IPS DF 4.7 (cell line): ENCODE measurements around the gene GFOD2.

Experiments used
- DNase-seq: peaks from one replicate; pipeline ENCODE4 v3.0.0-alpha.2; 2013; ENCODE audit warnings: low spot score; ENCODE audit errors: extremely low read depth

The GFOD2 gene

GRCh38 chr16:67660564-67661028, 58.5 kb downstream of the GFOD2 start, which contains the start of gene PARD6A:
PARD6A (plus strand) TSS chr16:67660960; CDS start chr16:67661039, 79 bp downstream.
- no peak for DNase-seq

DNA sequence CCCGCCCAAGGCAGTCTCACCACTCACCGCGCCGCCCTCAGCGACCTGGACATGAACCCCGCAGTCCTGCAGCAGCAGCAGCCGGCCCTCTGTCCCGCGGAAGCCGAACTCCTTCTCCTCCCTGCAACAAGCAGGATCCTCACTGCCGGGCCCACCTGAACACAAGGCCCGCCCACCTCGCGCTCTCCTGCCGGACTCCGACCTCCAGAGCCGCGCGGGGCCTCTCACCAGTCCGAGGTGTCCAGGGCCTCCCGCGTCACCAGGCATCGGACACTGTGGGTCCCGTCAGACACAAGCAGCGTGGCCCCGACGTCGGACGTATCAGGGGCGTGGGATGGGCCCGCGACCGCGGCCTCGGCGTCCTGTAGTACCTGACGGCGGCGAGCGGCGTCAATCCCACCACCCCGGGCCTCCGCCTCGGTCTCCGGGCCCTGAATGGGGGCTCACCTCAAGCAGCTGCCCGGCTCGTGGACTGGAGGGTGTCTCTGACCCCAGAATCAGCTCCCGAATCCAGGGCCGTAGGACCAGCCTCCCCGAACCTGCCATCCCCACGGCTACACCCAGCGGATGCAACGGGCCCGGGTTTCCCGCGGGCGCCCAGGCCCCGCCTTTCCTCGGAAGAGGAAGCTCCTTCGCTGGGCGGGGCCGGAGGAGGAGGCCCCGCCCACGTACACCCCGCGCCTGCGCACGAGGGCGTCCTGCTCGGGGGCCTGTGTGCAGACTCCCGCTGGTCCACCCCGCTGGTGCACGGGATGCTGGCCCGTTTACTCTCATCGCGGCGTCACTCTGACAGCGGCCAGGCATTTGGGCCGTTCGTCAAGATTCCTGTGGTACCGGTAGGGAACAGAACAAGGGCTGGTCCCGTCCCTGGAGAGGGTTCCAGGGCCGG, 59.2 kb downstream of the GFOD2 start, which contains the start of gene ACD:
Gene ACD, minus strand, starts transcription at position 586 of the 889 bp plus-strand sequence. Its CDS starts 40 bp downstream, at position 546.
- no peak for DNase-seq

DNA sequence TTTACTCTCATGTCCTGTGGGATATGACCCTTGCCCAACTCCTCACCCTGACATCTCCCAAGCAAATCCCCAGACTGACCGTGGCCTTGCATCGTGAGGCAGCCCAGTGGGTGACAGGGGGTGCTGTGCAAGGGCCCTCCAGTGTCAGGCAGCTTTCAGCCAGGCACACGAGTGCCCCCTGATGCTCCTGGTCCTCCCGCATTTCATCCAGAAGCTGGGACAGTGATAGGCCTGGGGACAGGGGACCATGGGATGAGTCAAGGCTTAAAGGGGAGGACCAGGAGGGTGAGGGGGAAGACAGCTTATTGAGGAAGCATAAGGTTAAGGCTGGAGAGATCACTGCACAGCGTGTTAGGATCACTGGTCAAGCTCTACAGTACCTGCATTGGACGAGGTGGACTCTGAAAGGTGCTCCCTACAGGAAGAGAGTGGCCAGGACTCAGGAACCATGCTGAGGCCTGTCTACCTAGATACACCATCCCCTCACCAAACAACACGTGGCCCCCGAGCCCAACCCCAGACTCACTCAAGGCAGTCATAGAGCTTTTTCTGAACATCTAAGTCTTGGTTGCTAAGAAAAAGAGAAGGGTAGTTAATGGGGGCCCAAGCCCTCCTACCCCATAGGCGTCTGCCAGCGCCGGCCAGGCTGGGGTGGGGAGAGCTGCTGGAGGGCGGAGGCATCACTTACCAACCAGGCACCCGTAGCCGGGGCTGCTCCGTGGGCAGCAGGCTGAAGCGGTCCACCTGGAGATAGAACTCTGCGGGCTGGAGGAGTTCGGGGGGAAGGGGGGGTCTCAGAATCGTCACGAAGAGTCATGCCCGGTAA, 60.1 kb downstream of the GFOD2 start:
- DNase-seq, result no peak

DNA sequence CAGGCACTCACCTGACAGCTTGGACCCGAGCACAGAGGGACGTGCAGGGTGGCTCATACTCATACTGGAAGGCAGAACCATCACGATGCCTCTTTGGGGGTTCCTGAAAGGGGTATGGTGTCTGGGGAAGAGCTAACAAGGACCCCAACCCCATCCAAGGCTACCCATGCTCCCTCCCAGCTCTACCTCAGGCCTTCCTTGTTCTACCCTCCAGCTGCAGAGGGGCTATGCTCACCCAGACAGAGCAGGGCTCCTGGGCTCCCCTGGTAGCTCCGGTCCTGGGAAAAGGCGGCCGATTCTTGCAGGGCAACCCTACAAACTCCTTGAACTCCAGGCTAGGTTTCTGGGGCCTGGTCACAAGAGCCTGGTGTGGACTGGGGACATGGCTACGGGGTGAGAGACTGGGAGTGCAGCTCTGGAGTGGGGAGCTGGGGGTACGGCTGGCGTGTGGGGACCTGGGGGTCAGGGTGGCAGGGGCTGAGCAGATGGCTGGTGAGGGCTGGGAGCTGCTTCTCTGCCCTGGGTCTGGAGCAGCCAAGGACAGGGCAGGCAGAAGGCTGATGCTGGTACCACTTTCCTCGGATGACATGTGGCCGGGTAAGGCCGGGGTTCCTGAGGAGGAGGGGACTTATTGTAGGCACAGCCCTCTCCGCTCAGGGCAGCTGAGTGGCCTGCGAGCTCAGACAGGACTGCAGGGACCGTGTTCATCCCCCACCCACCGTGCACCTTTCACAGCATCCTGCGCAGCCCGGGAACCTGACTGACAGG, 61.2 kb downstream of the GFOD2 start:
- DNase-seq, result no peak

GRCh38 chr16:67657017-67657608, 62.0 kb downstream of the GFOD2 start:
- DNase-seq, result no peak

- no peak for DNase-seq
Measured at GRCh38 chr16:67656344-67657016, 62.6 kb downstream of the GFOD2 start.

DNA sequence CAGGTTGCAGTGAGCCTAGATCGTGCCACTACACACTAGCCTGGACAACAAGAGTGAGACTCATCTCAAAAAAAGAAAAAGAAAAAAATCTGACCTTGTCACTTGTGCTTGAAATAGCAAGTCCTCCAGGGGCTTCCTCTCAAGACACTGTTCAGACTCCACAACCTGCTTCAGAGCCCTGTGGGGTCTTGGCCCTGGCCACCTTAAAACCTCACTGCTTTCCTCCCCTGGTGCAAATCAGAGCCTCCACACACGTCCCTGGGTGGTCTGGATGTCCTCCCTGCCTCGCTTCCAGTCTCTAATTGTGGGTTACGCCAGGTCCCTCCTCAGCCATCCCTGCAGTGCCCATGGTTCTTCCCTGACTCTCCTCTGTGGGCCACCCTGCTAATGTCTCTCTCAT, 63.8 kb downstream of the GFOD2 start:
- no peak for DNase-seq

DNA sequence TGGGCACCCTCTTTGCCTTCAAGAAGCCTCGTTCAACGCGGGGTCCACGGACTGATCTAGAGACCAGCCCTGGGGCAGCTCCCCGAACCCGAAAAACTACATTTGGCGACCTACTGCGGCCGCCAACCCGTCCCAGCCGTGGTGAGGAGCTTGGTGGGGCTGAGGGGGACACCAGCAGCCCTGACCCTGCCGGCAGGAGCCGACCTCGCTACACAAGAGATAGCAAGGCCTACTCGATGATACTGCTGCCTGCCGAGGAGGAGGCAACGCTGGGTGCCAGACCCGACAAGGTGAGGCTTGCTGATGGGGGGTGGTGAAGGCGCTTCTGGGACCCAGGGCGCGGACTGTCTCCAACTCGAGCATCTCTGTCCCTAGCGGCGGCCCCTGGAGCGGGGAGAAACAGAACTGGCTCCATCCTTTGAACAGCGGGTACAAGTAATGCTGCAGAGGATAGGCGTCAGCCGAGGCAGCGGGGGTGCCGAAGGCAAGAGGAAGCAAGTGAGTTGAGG, 64.7 kb downstream of the GFOD2 start:
- DNase-seq, result no peak

DNA sequence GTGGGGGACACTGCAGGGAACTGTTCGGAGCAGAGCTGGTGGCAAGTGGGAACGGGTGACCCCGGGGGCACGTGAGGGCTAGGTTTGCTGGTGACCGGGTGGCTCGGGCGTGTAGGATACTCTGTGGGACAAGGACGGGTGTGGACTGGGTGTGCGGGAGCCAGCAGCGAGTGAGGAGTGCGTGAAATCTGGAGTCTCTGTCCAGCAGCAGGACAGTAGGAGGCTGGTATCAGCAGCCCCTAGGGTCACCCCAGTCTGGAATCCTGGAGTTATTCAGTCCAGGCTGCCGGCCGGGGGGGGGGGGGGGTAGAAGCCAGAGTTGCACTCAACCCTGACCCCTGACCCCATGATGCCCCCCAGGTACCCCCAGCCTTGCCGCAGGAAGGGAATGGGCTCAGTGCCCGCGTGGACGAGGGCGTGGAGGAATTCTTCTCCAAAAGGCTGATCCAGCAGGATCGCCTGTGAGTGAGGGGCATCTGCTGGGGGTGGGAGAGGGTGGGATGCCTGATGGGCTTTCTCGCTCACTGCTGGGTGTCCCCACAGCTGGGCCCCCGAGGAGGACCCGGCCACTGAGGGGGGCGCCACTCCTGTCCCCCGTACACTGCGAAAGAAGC, 65.2 kb downstream of the GFOD2 start:
- DNase-seq, result no peak

DNA sequence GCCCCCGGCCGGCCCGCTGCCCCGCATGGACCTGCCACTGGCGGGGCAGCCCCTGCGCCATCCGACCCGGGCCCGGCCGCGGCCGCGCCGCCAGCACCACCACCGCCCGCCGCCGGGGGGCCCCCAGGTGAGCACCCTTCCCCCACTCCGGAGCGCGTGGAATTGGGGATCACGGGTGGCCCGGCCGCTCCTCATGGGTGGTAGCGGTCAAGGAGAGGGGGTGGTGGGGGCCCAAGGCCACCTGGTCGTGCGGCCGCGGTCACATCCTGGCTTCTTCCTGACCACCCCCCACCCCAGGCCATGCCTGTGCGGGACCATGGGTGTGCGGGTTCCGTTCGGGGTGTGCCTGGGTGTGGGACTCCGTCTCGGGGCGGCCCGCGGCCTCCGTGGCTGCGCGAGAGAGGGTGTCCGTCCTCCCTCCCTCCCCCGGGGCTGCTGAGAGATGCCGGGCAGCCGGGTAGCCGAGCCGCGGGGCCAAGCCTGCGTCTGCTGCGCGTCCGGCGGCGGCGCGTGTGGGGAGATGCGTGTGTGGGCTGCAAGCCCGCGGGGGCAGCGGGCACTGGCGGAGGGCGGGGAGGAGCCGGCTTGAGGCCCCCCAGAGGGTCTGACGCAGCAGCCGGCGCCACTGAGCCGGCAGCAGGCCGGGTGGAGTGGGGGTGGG, 65.9 kb downstream of the GFOD2 start:
- no peak for DNase-seq

DNA sequence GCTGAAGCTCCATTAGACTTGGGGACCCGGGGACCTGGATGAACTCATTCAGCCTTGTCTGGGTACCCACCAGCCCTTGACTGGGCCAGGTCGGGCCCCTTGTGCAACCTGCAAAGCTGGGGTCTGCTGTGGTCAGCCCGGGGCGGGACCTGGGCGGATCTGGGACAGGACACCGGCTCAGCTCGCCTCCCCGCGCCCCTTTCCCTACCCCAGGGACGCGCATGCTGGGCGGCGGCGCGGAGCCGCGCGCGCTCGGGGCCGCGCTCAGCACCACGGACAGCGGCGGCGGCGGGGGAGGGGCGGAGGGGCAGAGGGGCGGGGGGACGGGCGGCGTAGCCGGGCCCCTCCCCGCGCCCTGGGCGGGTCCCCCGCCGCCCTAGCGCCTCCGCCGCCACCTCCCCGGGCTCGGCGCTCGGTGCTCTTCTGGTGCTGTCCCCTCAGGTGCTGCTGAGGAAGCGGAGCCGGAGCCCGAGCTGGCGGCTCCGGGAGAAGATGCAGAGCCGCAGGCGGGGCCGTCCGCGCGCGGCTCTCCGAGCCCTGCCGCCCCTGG, 66.5 kb downstream of the GFOD2 start:
- DNase-seq, result no peak

- no peak for DNase-seq
Measured at GRCh38 chr16:67651847-67652246, 67.3 kb downstream of the GFOD2 start.

- DNase-seq, result no peak
Measured at GRCh38 chr16:67651039-67651438, 68.1 kb downstream of the GFOD2 start.

DNA sequence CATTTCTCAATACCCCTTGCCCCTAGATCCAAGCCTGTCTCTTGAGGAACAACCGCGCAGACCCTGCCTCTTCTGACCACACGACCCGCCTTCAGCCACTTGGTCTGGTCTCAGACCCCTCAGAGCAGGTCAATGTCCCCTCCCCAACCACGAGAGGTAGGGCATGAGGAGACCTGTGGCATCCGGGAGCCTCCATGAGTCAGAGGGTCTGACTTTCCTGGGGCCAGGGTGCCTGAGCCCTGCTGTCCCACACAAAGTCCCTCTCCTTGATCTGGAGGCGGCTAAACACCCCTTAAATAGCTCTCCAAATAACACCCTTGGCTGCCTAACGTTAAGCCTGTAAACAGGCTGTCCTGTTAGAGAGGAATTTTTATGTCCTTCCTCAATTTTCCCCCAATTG, 69.1 kb downstream of the GFOD2 start:
- DNase-seq, result no peak

GRCh38 chr16:67649494-67649931, 69.6 kb downstream of the GFOD2 start:
- DNase-seq, result no peak

DNA sequence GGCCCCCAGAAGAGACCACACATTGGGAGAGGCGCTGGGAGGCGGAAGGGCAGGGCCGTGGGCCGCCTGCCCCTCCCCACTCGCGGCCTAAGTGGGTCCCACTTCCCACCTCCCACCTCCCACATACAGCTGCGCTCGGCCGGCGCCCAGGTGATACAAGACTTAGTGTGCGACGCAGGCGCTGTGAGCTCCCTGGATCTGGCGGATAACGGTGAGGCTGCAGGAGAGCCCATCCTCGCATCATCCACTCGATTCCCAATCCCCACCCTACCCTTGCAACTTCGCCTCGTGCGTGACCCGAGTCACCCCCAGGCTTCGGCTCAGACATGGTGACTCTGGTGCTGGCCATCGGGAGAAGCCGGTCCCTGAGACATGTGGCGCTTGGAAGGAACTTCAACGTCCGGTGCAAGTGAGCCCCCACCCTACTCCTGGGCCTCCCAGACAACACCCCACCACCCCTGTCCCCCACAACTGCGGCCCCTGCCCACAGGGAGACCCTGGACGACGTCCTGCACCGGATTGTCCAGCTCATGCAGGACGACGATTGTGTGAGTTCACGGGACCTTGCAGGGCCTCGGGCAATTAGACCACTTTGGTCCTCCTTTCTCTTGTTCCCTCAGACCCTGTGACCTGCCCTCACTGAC, 70.2 kb downstream of the GFOD2 start:
- no peak for DNase-seq

DNA sequence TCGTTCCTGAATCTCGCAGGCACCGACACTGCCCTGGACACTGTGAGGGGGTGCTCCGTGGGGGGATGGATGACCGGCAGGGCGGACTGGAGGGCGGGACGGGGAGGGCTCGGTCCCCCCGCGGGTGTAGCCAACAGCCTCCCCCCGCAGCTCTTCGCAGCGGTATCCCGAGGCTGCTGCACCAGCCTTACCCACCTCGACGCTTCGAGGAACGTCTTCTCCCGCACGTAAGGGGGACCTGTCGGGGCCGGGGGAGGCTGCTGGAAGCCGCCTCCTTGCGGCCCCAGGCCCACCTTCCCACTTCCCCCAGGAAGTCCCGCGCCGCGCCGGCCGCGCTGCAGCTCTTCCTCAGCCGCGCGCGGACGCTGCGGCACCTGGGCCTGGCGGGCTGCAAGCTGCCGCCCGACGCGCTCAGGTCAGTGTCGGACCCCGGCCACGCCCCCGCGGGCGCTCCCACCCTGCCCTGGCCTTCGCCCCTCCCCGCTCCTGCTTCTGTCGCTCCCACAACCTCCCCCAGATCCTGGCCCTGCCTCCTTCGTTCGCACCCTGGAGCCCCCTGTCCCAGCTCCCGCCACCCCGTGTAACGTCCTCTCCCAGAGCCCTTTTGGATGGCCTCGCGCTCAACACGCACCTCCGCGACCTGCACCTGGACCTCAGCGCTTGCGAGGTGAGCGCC, 70.9 kb downstream of the GFOD2 start:
- no peak for DNase-seq

DNA sequence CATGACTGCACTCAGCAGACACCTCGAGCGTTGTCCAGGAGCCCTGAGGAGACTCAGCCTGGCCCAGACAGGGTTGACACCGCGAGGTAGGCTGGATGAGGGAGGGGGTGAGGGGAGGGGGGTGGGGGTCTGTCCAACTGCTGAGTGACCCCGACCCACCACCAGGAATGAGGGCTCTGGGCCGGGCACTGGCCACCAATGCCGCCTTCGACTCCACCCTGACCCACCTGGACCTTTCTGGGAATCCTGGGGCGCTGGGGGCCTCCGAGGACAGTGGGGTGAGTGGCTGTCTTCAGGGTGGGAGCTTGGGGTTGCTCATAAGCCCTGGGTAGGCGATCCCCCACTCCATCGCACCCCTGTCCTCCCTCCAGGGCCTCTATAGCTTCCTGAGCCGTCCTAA, 71.4 kb downstream of the GFOD2 start:
- no peak for DNase-seq
